ENCODE measurements around the gene MRAP.
"Not testable (repeated sequence)": the region's sequence is repeated elsewhere in the genome, so short reads cannot be mapped to it uniquely, and the experiment has no call there.

Gene MRAP

GRCh38 chr21:32298658-32299081 lies at the start of gene MRAP:
Gene MRAP (plus strand): TSS chr21:32298855. CDS start chr21:32298972, 117 bp downstream.
- no peak for DNase-seq (ENCODE audit: low read depth in 3 of 3, low spot score in 1 of 3)

DNA sequence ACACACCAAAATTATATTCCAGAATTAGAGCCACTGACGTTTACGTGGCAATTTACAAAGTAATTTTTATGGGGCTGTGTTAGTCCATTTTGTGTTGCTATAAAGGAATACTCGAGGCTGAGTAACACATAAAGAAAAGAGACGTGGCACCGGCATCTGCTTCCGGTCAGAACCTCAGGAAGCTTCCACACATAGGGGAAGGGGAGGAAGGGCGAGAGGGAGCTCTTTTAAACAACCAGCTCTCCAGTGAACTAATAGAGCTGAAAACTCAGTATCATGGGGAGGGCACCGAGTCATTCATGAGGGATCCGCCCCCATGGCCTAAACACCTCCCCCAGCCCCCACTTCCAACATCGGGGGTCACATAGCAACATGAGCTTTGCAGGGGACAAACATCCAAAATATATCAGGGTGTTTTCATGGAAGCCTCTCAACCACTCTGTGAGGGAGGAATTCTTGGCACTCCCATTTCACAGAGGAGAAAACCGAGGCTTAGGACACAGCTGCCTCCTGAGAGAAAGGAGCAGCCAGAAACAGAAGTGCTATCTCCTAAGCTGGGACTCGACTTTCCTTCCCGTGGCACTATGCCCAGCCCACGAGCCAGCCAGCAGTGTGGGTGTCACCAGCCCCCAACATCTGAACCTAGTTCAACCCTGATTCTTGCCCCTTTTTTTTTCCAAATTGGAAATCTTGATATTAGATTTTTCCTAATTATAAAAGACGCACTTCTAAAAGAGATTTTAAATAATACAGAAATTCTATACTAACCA lies 49.0 kb upstream of the MRAP start:
- DNase-seq (ENCODE audit: low read depth in 3 of 3, low spot score in 1 of 3) = no peak

- DNase-seq (ENCODE audit: low read depth in 3 of 3, low spot score in 1 of 3) = no peak
Measured at GRCh38 chr21:32252136-32252535, 46.5 kb upstream of the MRAP start.

GRCh38 chr21:32253215-32253641 lies 45.4 kb upstream of the MRAP start:
- no peak for DNase-seq (ENCODE audit: low read depth in 3 of 3, low spot score in 1 of 3)

- no peak for DNase-seq (ENCODE audit: low read depth in 3 of 3, low spot score in 1 of 3)
Measured at GRCh38 chr21:32256251-32256650, 42.4 kb upstream of the MRAP start.

DNA sequence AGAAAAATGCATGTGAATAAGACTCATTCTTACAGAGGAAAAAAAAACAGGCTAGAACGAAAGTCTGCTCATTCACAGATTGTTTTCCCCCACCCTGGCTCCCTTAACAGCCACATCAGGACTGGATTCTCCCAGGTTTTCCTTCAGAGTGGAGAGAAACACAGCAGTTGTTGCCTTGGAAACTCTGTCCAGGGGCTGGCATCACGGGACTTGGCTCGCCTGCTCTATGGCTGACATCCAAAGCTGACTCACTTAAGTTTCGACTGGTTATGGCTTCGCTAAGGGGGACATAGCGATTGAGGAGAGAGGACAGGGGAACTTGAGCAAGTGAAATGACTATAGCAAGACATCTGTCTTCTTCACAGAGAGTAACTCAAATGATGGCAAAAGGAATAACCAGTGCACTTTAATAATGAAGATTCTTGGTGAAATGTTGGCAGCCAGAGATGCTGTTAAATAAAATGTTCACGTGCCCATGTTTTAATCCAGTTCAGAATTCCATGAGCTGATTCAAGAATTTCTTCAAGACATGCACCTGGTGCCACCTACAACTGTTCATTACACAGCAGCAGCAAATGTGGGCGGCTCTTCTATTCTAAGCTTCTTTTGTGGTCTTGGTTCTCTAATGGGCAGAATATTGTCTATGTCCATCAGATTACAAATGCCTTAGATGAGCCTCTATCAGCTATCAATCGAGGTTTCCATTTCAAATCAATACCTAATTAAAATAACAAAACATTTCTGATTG lies 41.6 kb upstream of the MRAP start:
- DNase-seq (ENCODE audit: low read depth in 3 of 3, low spot score in 1 of 3) = no peak

GRCh38 chr21:32257962-32258785 lies 40.5 kb upstream of the MRAP start:
- no peak for DNase-seq (ENCODE audit: low read depth in 3 of 3, low spot score in 1 of 3)

- not testable (repeated sequence) for DNase-seq (ENCODE audit: low read depth in 3 of 3, low spot score in 1 of 3)
Measured at GRCh38 chr21:32258786-32259048, 39.9 kb upstream of the MRAP start.

- DNase-seq (ENCODE audit: low read depth in 3 of 3, low spot score in 1 of 3) = no peak
Measured at GRCh38 chr21:32260130-32260529, 38.5 kb upstream of the MRAP start.

DNA sequence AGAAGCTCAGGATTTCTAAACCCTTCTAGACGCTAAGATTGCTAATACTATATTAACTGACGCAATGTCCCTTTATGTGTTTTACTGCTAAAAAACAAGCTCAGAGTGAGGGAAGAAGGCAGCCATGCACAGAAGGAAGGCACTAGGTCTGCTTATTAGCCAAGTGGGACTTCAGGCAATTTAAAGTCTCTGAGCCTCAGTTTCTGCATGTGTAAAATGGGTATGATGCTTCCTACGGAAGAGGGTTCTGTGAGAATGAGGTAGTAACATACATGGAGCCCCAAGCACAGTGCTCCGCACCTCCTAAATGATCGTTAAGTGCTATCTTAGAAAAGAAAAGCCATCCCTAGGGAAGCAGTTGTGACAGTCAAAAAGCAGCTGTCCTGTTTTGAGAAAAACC lies 36.7 kb upstream of the MRAP start:
- no peak for DNase-seq (ENCODE audit: low read depth in 3 of 3, low spot score in 1 of 3)

DNA sequence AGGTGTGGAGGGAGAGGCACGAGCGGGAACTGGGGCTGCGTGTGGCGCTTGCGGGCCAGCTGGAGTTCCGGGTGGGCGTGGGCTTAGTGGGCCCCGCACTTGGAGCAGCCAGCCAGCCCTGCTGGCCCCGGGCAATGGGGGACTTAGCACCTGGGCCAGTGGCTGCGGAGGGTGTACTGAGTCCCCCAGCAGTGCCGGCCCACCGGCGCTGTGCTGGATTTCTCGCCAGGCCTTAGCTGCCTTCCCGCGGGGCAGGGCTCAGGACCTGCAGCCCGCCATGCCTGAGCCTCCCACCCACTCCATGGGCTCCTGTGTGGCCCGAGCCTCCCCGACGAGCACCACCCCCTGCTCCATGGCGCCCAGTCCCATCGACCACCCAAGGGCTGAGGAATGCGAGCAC lies 33.3 kb upstream of the MRAP start:
- DNase-seq (ENCODE audit: low read depth in 3 of 3, low spot score in 1 of 3) = not testable (repeated sequence)

GRCh38 chr21:32270748-32271147 lies 27.9 kb upstream of the MRAP start:
- DNase-seq (ENCODE audit: low read depth in 3 of 3, low spot score in 1 of 3) = no peak

GRCh38 chr21:32276671-32277070 lies 22.0 kb upstream of the MRAP start:
- DNase-seq (ENCODE audit: low read depth in 3 of 3, low spot score in 1 of 3) = no peak

GRCh38 chr21:32278103-32278502 lies 20.6 kb upstream of the MRAP start:
- DNase-seq (ENCODE audit: low read depth in 3 of 3, low spot score in 1 of 3) = no peak

DNA sequence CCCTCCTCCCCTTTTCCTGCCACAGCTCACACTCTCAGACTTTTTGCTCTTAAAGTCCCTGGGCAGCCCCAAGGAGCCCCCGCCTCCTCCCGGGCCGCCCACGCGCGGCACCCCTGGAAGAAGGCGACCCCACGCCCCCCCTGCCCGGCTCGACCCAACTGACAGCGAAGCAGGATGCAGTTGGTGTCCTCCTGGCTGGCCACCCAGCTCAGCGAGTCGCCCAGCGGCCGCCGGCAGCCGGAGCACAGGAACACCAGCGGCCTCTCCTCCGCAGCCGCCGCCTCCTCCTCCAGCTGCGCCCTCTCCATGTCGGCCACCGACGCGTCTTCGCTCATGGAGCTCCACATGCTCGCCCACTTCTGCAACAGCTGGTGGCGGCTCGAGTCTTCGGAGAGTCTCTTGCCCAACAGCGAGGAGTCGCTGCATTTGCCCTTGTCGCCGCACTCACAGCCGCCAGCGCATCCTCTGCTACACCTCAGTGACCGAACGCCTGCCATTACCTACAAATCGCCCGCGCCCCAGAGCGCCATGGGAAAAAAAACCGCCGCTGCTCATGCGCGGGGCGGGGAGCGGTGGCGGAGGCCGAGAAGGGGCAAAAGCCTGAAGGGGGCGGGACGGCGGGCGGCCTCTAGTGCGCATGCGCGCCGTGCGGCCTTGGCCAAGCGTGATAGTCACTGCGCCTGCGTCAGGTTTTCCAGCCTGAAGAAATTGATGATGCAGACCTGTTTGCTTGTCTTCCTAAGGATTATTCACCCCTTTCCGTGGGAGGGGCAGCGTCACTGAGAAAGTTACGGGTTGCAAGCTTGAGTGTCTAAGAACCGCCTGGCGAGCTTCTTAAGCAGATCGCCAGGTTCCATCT lies 19.9 kb upstream of the MRAP start, which contains the start of gene MIS18A:
MIS18A (minus strand) TSS at position 532 of the 859 bp plus-strand sequence; CDS start at position 497, 35 bp downstream.
- peak; percentile 93 to 98 (median 97) for DNase-seq (ENCODE audit: low read depth in 3 of 3, low spot score in 1 of 3)

DNA sequence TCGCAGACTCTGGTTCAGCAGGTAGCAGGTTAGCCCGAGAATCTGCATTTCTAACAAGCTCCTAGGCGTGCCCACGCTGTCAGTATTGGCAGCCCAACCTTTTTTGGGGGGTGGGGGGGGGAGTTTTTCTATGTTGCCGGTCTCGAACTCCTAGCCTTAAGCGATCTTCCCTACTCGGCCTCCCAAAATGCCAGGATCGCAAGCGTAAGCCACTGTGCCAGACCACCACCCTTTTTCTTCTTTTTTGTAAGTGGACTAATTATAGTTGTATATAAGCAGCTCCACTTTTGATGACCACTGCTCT lies 19.3 kb upstream of the MRAP start:
- no peak for DNase-seq (ENCODE audit: low read depth in 3 of 3, low spot score in 1 of 3)

GRCh38 chr21:32281531-32281930 lies 17.1 kb upstream of the MRAP start:
- DNase-seq (ENCODE audit: low read depth in 3 of 3, low spot score in 1 of 3) = no peak

- no peak for DNase-seq (ENCODE audit: low read depth in 3 of 3, low spot score in 1 of 3)
Measured at GRCh38 chr21:32282992-32283391, 15.7 kb upstream of the MRAP start.

GRCh38 chr21:32285476-32285875 lies 13.2 kb upstream of the MRAP start:
- DNase-seq (ENCODE audit: low read depth in 3 of 3, low spot score in 1 of 3) = no peak

GRCh38 chr21:32297449-32297848 lies 1.2 kb upstream of the MRAP start:
- no peak for DNase-seq (ENCODE audit: low read depth in 3 of 3, low spot score in 1 of 3)

DNA sequence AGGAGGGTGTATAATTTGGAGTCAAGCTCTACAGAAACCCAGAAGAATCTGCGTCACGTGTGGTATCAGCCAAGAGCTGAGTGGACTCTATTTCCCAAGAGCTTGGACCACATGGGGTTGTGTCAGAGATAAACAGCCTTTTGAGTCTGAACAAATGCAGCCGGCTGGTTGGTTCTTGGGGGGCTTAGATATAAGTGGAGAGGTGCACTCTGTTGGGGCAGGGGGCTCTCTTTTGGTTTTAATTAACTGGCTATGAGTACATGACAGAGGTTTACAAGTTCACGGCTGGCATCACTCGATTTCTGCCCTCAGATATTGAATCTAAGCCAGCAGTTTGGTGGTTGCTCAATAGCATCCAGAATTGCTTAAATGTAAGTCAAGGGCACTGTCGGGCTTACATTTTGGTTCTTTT lies 501 bp upstream of the MRAP start:
- no peak for DNase-seq (ENCODE audit: low read depth in 3 of 3, low spot score in 1 of 3)

Measured in stimulated activated CD4-positive, alpha-beta T cell treated with anti-CD3 and anti-CD28 coated beads, TNF-alpha, amount 100 ng/mL, for 1 hour (primary cell).